Activated naive CD8-positive, alpha-beta T cell (primary cell): ENCODE results near the gene VENTX.

Experiments used
- H3K27ac Mint-ChIP-seq: one replicate; pipeline ENCODE4 v1.8.0; 2021; ENCODE audit warnings: mixed read lengths
- H3K27me3 Mint-ChIP-seq: one replicate; pipeline ENCODE4 v1.8.0; 2021; ENCODE audit warnings: mixed read lengths
- H3K36me3 Mint-ChIP-seq: one replicate; pipeline ENCODE4 v1.8.0; 2021; ENCODE audit warnings: mixed read lengths
- H3K4me1 Mint-ChIP-seq: one replicate; pipeline ENCODE4 v1.8.0; 2021; ENCODE audit warnings: low read depth, mixed read lengths
- H3K4me3 Mint-ChIP-seq: one replicate; pipeline ENCODE4 v1.8.0; 2021; ENCODE audit warnings: mild to moderate bottlenecking, mixed read lengths
- H3K9me3 Mint-ChIP-seq: one replicate; pipeline ENCODE4 v1.8.0; 2021; ENCODE audit warnings: low read depth, mixed read lengths

Gene VENTX

GRCh38 chr10:133198621-133199487, 38.8 kb upstream of the VENTX start:
- no peaks in the 10 kb centered on the region for H3K27me3 Mint-ChIP-seq
- H3K4me1 Mint-ChIP-seq, result no peaks in the 10 kb centered on the region
- H3K27ac Mint-ChIP-seq, result no peak overlapping the region
- no peaks in the 10 kb centered on the region for H3K9me3 Mint-ChIP-seq
- no peak overlapping the region for H3K4me3 Mint-ChIP-seq
- no peaks in the 10 kb centered on the region for H3K36me3 Mint-ChIP-seq

DNA sequence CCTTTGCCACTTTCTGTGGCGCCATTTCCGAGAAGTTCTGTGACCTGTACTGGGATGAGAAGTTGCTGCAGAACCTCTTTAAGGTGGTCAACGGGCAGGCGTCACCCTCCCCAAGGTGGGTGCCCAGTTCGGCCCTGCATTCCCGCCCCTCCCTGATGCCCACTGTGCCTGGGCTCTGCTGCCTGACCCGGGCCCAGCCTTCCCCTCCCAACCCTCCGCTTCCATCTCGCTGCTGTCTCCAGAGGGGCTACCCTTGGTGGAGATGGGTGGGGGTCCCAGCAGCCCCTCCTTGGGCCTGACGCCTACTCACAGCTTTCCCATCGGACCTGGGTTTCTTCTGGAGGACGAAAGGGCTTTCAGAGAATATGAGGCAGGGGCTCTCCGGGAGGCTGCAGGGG, 38.2 kb upstream of the VENTX start:
- Mint-ChIP-seq H3K27me3 (no peaks in the 10 kb centered on the region), H3K9me3 (no peaks in the 10 kb centered on the region), H3K4me1 (no peaks in the 10 kb centered on the region), H3K36me3 (no peaks in the 10 kb centered on the region), H3K27ac (no peak overlapping the region), H3K4me3 (no peak overlapping the region)

GRCh38 chr10:133199992-133200611, 37.6 kb upstream of the VENTX start:
- H3K4me3 Mint-ChIP-seq, result no peak overlapping the region
- H3K27me3 Mint-ChIP-seq, result no peaks in the 10 kb centered on the region
- no peaks in the 10 kb centered on the region for H3K4me1 Mint-ChIP-seq
- H3K9me3 Mint-ChIP-seq, result no peaks in the 10 kb centered on the region
- no peaks in the 10 kb centered on the region for H3K36me3 Mint-ChIP-seq
- H3K27ac Mint-ChIP-seq, result no peak overlapping the region

- Mint-ChIP-seq H3K36me3 (no peaks in the 10 kb centered on the region), H3K9me3 (no peaks in the 10 kb centered on the region), H3K4me1 (no peaks in the 10 kb centered on the region), H3K4me3 (no peak overlapping the region), H3K27me3 (no peaks in the 10 kb centered on the region), H3K27ac (no peak overlapping the region)
Observed at GRCh38 chr10:133200621-133201031, 37.0 kb upstream of the VENTX start.

GRCh38 chr10:133201151-133201947, 36.3 kb upstream of the VENTX start:
- Mint-ChIP-seq H3K9me3 (no peaks in the 10 kb centered on the region), H3K27ac (no peak overlapping the region), H3K27me3 (no peaks in the 10 kb centered on the region), H3K4me1 (no peaks in the 10 kb centered on the region), H3K36me3 (no peaks in the 10 kb centered on the region), H3K4me3 (no peak overlapping the region)

DNA sequence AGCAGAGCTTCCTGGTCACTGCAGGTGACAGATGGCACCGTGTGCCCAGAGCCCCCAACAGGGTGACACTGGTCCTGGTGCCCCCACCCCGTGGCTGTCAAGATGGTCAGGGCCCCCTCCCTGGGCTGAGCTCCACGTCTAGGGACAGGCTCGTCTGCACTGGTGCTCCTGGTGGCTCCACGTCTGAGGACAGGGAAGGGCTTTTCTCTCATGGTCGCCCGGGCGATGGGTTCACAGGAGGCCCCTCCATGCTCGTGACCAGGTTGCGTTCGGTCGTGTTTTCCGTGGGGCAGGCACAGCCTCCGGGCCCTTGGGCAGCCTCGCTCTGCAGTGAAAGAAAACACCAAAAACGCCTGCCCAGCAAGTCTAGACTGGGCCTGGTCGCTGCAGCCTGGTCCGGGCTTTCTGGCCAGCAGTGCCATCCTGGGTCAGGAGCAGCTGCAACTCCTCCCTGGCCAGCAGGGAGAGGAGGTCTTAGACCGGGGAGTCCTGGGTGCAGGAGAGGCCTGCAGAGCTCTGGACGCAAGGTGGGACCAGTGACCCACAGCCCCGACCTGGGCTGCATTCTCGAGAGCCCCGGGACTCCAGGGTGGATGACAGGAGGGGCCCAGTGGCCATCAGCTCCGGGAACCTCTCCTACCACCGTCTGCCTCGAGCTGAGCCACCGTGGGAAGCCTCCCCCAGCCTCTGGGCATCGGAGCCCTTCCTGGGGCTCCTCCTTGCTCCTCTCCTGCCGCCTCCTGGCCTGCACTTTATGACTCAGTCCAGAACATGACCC, 35.5 kb upstream of the VENTX start:
- Mint-ChIP-seq H3K27ac (no peak overlapping the region), H3K36me3 (no peaks in the 10 kb centered on the region), H3K27me3 (no peaks in the 10 kb centered on the region), H3K4me1 (no peaks in the 10 kb centered on the region), H3K4me3 (no peak overlapping the region), H3K9me3 (no peaks in the 10 kb centered on the region)

GRCh38 chr10:133202778-133203651, 34.6 kb upstream of the VENTX start:
- Mint-ChIP-seq H3K27ac (no peak overlapping the region), H3K36me3 (no peaks in the 10 kb centered on the region), H3K4me3 (no peak overlapping the region), H3K4me1 (no peaks in the 10 kb centered on the region), H3K27me3 (no peaks in the 10 kb centered on the region), H3K9me3 (no peaks in the 10 kb centered on the region)

GRCh38 chr10:133203652-133204195, 33.9 kb upstream of the VENTX start:
- H3K27ac Mint-ChIP-seq, result no peak overlapping the region
- H3K4me1 Mint-ChIP-seq, result no peaks in the 10 kb centered on the region
- no peaks in the 10 kb centered on the region for H3K27me3 Mint-ChIP-seq
- H3K9me3 Mint-ChIP-seq, result no peaks in the 10 kb centered on the region
- no peak overlapping the region for H3K4me3 Mint-ChIP-seq
- no peaks in the 10 kb centered on the region for H3K36me3 Mint-ChIP-seq

DNA sequence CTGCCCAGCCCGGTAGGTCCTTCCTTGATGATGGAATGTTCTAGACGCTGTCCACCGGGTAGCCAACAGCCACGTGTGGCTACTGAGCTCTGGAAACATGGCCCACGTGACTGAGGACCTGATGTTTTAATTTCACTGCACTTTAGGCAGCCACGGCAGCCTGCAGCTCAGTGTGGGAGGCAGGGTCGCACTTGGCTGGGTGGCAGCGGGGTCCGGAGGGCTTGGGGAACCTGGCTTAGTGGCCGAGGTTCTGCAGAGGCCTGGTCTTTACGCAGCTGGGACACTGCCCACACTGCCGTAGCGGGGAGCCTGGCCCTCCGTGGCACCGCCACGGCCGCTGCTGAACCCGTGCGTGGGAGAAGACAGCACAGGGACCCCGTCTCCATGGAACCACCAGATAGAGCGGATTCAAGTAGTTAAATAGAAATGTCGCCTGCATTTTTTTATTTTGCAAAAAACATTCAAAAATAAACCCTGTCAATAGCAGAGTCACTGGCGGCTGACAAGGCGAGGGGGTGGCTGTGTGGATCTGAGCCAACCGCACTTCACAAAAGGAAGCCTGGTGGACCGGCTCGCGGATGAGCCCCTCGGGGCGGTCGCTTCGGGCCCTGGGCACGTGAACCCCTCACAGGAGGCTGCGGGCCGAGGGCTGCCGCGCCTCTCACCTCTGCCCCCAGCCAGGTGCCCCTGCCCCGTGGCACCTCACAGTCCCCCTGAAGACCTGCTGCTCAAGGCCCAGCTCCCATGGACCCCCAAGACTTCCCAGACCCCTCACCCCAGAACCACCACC, 33.2 kb upstream of the VENTX start:
- Mint-ChIP-seq H3K4me3 (no peak overlapping the region), H3K36me3 (no peaks in the 10 kb centered on the region), H3K4me1 (no peaks in the 10 kb centered on the region), H3K27ac (no peak overlapping the region), H3K9me3 (no peaks in the 10 kb centered on the region), H3K27me3 (no peaks in the 10 kb centered on the region)

DNA sequence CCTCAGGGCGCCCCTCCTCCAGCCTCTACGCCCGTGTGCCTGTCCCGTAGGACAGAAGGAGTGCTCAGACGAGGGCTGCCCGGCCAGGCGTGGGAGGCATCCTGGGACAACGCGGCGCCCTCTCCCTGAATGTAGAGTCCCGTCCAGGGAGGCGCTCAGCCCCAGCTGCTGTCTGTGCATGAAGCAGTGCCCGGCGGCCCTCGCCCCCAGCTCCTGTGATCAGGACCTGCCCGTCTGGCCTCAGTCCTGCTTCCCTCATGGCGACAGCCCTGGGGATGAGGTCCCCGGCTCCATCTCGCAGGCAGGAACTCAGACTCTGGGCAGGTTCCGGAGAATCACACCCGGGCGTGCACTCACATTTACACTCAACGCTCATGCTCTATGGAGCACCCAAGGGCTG, 32.5 kb upstream of the VENTX start:
- Mint-ChIP-seq H3K27ac (no peak overlapping the region), H3K9me3 (no peaks in the 10 kb centered on the region), H3K27me3 (no peaks in the 10 kb centered on the region), H3K4me3 (no peak overlapping the region), H3K36me3 (no peaks in the 10 kb centered on the region), H3K4me1 (no peaks in the 10 kb centered on the region)

DNA sequence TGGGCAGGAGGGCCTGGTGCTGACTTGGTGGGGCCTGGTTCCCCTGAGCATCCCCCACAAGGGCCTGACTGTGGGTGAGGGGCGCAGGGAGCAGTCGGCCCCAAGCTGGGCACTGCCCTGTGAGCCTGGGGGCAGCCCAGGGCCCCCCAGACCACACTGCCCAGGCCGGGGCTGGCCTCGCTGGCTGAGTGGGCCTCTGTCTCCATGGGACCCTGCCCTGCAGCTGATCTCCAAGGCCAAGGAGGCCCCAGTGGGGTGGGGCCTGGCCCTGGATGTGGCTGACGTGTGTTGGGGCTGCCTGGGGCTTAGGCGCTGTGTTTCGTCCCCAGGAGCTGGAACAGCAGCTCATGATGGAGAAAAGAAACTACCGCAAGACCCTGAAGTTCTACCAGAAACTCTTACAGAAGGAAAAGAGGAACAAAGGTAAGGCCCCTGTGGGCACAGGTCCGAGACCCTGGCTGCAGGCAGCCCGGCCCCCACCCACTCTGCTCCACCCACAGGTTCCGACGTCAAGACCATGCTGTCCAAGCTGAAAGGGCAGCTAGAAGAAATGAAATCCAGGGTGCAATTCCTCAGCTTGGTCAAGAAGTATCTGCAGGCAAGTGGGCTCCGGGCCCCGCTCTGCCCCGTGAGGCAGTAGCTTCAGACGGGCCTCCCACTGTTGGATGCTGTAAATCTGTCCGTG, 31.2 kb upstream of the VENTX start:
- Mint-ChIP-seq H3K27me3 (no peaks in the 10 kb centered on the region), H3K36me3 (no peaks in the 10 kb centered on the region), H3K4me1 (peaks cover 3% of the 10 kb centered on the region), H3K9me3 (no peaks in the 10 kb centered on the region), H3K27ac (no peak overlapping the region), H3K4me3 (no peak overlapping the region)

GRCh38 chr10:133207041-133207600, 30.5 kb upstream of the VENTX start:
- Mint-ChIP-seq H3K36me3 (no peaks in the 10 kb centered on the region), H3K27ac (no peak overlapping the region), H3K27me3 (no peaks in the 10 kb centered on the region), H3K9me3 (no peaks in the 10 kb centered on the region), H3K4me1 (peaks cover 3% of the 10 kb centered on the region), H3K4me3 (no peak overlapping the region)
